ENCODE measurements around the gene SBNO2.
"Not testable (repeated sequence)": the region's sequence is repeated elsewhere in the genome, so short reads cannot be mapped to it uniquely, and the experiment has no call there.

SBNO2 gene

DNA sequence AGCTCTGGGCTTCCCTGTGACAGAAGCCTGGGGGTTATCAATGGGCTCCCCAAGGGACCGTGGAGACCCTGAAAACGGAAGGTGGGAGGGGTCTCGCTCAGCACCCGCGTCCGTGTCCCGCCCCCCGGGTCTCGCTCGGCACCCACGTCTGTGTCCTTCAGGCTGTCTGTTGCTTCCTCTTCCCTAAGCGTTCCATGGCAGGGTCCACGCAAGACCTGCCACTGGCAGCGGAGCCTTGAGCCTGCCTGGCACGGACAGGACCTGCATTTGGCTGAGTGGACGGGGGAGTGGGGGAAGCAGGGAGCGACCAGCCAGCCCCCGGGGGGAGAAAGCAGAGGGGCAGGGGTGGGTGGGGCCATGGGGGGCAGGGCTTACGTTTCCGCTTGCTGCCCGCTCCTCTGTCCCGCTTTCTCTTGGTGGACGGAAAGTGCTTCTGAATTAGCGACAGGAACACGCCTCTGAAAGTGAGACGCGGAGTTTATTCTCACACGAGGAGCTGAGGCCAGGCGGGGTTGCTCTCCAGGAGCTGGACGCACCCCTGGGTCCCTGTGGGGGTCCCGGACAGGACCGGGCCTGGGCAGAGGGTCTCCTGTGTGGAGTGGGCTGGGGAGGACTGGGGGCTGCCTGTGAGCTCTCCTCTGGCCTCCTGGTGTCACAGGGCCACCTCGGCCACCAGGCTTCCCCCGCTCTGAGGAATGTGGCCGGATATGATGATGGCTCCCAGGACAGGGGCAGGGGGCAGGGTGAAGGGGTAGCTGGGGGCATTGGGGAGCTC is 58.2 kb downstream of the SBNO2 start:
- DNase-seq: no peak

DNA sequence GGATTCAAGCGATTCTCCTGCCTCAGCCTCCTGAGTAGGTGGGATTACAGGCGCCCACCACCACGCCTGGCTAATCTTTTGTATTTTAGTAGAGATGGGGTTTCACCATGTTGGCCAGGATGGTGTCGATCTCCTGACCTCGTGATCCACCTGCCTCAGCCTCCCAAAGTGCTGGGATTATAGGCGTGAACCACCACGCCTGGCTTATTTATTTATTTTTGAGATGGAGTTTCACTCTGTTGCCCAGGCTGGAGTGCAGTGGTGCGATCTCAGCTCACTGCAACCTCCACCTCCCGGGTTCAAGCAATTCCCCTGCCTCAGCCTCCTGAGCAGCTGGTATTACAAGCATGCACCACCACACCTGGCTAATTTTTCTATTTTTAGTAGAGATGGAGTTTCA is 59.3 kb downstream of the SBNO2 start:
- DNase-seq: not testable (repeated sequence)

DNA sequence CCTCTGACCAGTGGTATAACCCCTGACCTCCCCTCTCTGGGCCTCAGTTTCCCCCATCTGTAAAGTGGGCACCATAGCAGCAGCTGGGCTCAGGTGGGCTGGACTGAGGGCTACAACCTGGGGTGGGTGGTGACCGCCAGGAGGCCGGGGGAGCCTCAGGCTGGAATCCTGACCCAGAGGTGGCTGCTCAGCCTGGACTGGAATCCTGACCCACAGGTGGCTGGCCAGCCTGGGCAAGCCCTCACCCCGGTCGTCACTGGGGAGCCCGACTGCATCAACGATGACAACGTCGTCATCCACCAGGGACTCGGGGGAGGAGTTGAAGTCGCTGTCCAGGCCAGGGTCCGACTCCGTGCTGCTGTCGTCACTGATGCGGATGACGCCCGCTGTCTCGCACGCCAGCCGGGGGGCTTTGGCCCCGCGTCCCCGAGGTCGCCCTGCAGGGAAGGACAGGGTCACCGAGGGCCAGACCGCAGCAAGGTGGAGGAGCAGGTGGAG is 60.0 kb downstream of the SBNO2 start:
- no peak for DNase-seq

DNA sequence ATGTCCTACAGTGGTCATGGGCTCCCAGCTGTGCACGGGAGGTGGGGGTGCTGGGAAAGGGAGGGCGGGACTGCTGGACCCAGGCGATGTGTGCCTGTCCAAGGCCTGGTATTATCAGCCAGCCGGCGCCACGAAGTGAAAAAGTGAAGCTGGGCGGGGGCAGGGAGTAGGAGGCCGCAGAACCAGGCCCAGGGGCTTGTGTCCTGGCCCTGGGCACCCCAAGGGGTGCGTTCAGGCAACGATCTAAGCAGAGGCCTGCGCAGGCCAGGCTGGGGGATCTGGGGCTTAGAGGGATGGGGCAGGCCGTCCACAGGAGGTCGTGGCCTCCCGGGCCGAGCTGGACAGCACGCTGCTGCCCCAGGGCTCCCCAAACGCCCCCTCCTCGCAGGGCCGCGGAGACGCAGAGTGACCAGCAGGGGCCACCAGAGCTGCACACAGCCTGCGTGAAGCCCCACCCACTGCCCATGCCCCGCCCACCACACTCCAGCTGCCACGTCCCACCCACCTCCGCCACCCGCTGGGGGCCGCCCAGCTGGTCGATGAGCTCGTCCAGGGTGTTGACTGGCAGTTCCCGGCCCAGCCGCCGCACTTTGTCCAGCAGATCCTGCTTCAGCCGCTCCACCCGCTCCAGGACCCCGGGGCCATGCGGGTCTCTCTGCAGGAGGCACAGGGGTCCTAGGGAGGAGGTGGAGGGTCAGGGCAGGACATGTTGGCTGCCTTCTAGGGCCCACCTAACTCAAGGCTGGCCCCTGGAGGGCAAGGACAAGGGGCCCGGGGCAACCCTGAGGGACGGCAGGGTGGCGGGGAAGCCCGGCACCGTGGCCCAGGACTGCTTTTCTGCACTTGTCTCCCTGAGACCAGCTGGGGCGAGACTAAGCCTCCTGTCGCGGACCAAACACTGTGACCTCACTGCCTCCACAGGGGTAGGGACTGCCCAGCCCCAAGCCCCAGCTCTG is 60.8 kb downstream of the SBNO2 start:
- DNase-seq: peak; percentile 85 to 91

DNA sequence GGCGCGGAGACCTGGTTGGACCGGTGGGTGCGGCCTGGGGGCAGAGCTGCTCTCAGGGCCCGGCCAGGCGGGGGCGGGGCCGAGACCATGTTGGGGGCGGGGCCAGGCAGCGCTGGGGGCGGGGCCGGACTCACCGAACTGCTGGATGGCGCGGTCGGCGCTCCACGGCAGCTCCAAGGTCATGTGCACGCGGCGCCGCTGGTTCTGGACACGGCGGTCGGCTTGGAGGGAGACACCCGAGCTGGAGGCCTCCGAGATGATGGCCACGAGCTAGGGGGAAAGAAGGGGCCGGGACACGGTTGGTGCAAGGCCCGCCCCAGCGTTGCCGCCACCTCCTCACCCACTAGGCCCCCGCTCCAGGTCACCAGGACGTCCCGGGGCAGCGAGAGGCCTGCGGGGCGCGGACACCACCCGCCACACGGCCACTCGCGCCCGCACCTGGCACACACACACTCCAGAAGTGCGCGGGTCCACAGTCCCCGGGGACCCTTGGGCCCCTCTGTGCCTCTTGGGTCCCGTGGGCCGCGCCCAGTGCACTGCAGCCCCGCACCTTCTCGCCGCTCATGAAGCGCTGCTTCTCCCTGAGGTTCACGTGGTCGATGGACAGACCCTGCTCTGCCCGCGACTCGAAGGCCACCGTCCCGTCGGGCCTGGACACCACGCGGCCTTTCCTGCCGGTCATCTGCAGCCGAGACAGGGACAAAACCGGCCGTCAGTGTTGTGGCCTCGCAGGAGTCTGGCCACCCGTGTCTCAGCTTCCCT is 61.6 kb downstream of the SBNO2 start:
- DNase-seq: no peak

DNA sequence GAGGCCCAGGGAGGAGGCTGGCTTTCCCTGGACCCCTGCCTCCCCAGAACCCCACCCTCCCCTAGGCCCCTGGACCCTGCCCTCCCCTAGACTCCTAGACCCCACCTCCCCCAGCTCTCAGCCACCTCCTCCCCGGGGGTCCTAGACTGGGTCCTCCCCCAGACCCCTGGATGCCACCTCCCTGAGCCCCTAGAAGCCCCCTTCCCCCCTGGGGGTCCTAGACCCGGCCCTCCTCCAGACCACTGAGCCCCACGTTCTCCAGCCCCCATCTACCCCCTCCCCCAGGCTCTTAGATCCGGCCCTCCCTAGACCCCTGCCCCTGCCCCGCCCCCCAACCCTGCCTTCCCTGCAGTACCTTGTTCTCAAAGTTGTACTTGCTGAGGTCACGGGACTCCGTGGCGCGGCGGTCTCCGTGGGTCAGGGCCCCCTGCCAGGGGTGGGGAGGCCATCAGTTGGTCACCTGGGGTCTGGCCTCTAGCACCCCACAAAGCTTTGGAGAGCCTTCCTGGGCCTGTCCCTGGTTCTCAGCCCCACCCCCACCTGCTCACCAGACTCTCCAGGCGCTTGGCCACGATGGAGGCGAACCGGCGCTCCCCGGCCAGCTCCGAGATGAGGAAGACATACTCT is 62.3 kb downstream of the SBNO2 start:
- DNase-seq: no peak

DNA sequence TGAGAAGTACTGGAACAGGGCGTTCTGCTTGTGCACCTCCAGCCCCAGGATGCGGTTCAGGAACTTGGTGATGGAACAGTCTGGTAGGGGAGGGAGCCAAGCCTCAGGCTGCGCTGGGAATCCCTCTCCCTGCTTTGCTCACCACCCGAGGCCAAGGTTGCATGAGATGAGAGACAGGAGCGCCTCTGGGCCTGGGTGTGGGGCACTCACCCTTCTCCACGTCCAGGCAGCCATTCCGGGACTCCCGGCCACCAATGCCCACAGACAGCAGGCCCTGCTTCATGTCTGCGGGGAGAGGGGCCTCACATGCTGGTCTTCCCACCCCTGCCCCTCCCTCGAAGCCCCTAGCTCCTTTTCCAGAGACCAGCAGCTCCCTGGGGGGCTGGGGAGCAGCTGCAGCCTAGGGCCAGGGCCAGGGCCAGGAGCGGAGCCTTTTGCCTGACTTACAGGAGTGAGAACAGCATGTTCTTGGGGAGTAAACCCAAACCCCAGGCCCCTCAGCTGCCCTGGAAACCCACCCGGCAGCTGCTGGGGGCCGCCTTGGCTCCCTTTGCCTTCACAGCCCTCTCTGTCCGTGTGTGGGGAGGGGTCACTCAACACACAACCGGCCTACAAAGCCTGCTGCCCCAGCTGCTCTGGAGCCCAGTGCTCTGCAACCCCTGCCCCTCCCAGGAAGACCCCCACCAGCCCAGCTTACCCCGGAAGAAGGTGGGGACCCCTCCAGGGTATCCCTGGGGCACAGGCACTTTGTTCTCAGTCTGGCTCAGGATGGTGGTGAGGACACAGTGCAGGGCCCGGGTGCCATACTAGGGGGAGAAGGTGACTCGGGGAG is 63.0 kb downstream of the SBNO2 start:
- DNase-seq: no peak

DNA sequence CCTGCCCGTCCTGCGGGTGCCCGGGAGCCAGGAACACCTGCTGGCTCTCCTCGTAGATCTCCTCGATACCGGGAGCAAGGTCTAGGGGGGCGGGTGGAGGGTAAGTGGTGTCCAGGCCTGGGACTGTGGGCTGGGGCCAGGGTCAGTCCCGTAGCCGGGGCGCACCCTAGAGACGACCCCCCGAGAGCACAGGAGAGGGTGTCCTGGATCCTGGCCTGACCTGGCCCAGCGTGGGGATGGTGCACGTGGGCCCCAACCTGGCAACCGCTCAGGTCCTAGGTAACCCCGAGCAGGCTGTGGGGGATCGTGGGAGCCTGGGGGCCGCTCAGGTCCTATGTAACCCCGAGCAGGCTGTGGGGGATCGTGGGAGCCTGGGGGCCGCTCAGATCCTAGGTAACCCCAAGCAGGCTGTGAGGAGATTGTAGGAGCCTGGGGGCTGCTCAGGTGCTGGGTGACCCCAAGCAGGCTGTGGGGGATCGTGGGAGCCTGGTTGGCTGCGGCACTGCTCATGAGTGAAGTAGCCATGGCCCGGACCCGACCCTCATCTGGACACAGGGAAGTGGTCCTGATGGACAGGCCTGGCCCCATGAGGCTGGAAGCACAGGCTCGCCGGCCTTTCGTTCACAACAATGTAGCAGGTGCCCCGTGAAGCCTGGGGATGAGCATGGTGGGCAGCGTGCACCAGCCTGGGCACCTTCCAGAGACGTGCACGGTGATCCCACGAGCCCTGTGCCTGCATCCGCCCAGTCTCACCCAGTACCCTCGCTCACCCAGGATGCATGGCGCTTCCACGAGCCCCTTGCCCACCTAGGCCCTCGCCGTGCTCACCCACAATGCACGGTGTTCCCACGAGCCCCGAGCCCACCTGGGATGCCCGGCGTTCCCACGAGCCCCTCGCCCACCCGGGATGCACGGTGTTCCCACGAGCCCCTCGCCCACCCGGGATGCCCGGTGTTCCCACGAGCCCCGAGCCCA is 64.1 kb downstream of the SBNO2 start:
- no peak for DNase-seq

DNA sequence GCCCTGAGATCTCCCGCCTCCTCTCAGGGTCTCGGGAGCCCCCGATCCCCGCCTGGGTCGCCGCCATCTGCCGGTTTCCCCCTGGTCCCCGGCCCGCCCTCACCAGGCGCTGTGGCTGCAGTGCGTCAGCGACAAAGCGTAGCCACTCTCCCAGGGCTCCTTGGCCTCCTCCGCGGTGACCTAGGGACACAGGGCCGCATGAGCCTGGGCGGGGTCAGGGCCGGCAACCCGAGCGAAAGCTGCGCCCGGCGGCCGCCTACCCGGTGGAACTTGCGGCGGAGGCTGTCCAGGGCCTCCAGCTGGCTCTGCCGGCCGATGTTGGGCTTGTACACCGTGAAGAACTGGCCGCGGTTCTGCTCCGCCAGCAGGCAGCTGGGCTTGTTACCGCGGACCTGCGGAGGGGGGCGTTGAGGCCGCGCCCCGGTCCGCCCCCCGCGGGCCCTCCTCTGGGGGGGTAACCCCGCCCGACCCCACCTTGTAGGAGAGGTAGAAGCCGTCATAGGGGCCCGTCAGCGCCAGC is 65.0 kb downstream of the SBNO2 start:
- no peak for DNase-seq

DNA sequence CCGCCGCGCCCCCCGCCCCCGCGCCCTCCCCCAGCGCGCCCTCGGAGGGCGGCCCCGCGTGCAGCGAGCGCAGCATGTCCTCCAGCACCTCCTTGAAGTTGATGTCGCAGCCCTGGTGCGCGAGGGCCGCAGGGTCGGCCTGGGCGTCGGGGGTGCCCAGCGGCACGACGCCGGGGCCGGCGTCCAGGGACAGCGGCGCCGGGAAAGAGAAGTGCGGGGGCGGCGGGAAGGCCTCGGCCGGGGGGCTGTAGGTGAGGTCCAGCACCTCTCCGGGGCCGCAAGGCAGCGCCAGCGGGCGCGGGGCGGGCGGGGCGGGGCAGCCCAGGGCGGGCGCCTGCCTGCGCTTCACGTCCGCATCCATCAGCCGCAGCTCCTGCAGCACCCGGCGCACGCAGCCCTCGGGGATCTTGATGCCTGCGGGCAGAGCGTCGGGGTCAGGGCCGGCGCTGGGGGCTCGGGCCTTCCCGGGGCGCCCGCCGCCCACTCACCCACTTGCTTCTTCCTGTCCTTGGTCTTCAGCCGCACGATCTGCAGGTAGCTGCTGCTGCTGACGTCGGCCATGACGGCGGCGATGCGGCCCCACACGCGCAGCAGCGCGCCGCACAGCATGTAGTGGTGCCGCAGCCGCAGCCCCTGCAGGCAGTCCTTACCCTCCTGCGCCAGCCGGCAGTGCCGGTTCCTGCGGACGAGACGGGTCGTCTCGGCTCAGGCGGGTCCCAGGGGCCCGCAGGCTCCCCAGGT is 65.6 kb downstream of the SBNO2 start:
- no peak for DNase-seq

DNA sequence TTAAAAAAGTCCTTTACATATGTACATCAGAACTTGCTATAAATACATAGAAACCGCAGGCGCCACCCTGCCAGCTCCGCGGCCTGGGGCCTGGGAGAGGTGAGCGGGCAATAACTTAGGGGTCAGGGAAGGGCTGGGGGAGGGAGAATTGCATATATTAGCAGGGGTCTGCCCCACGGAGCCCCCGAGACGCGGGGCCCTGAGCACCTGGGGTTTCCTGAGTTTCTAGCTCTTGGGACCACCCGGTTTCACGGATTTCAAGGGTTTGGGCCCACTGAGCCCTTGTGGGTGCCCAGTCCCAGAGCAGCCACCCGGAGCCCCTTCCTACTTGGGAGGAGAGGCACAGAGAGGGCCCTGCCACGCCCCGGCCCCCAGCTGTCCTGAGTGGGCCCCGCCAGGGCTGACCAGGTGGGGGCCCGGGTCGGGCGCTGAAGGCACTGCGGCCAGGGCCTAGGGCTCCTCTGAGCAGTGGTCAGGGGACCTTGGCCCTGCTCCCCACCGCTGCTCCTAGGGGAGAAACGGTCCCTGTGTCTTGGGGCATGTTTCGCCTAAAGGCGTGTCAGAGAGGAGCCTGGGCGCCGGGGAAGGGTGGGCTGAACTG is 66.3 kb downstream of the SBNO2 start:
- no peak for DNase-seq

DNA sequence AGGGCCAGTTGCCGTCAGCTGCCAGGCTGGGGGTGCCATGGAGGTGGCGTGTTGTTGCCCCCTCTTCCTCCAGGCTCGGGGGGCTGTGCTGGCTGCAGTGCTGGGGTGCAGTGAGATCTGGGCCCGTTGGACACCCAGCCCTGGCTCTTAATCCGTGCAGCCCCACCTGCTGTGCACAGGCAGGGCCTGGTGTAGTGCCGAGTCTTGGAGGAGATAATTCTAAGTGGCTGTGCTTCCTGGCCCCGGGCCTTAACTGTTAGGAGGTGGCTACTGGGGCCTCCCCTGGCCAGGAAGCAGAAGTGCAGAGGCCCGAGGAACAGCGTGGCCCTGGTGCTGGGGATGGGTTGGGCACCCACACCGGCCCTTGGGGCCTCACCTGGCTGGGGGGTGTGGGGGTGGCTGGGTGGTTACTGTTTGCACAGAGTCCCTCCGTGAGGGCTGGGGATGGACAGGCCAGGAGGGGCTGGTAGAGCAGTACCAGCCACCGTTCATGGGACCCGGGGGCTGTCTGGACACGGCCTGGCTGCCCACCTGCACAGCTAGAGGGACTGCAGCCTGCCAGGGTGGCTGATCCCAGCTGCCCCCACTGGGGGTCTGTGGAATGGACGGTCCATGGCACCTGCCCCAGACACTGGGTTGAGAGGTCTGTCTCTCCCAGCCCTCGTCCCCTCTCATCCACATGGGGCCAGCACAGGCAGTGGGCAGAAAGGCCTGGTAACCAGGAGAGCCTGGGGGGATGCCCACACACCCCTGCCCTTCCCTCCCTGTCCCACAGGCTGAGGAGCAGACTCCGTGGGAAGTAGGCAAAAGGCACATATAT is 67.0 kb downstream of the SBNO2 start:
- DNase-seq: no peak

DNA sequence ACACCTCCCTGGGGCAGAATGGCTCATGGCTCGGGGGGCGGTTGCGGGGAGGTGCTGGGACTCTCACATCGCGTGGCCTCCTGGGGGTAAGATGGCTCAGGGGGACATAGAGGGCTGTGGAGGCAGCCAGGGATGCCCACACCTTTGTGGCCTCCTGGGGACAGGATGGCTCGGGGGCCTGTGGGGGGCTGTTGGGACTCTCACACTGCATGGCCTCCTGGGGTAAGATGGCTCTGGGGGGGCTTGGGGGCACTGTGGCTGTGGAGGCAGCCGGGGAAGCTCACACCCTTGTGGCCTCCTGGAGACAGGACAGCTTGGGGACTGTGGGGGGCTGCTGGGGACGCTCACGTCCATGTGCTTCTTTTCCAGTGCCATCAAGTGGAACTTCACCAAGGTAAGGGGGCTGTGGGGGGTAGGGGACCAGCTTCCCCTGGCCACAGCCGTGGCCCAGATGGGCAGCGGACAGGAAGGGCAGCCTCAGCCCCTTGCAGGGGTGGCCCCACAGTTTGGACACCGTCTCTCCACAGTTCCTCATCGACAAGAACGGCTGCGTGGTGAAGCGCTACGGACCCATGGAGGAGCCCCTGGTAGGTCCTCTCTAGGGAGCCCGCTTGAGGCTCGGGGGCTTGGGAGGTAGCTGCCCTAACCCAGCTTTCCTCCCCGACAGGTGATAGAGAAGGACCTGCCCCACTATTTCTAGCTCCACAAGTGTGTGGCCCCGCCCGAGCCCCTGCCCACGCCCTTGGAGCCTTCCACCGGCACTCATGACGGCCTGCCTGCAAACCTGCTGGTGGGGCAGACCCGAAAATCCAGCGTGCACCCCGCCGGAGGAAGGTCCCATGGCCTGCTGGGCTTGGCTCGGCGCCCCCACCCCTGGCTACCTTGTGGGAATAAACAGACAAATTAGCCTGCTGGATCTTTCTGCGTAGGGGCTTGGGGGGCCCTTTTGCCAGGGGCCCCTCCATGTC is 67.9 kb downstream of the SBNO2 start:
- DNase-seq: no peak

DNA sequence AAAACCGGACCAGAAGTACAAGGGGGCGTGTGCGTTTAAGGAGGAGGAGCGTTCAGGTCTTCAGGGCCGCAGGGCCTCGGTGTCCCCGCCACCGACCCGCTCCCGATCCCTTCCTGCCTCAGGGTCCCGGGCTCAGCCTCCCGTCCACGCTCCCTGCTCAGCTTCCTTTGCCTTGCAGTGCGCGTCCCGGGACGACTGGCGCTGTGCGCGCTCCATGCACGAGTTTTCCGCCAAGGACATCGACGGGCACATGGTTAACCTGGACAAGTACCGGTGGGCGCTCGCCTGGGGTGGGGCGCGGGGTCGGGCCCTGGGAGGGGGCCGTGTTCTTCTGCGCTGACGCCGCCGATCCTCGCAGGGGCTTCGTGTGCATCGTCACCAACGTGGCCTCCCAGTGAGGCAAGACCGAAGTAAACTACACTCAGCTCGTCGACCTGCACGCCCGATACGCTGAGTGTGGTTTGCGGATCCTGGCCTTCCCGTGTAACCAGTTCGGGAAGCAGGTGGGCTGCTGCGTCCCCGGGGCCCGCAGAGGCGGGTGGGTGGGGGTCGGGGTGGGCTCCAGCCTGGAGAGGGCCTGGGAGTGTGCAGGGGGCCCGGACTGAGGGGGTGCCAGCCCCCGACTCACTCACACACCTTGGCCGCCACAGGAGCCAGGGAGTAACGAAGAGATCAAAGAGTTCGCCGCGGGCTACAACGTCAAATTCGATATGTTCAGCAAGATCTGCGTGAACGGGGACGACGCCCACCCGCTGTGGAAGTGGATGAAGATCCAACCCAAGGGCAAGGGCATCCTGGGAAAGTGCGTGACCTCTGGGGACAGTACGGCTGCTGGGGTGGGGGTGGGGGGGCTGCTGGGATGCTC is 68.8 kb downstream of the SBNO2 start:
- no peak for DNase-seq

DNA sequence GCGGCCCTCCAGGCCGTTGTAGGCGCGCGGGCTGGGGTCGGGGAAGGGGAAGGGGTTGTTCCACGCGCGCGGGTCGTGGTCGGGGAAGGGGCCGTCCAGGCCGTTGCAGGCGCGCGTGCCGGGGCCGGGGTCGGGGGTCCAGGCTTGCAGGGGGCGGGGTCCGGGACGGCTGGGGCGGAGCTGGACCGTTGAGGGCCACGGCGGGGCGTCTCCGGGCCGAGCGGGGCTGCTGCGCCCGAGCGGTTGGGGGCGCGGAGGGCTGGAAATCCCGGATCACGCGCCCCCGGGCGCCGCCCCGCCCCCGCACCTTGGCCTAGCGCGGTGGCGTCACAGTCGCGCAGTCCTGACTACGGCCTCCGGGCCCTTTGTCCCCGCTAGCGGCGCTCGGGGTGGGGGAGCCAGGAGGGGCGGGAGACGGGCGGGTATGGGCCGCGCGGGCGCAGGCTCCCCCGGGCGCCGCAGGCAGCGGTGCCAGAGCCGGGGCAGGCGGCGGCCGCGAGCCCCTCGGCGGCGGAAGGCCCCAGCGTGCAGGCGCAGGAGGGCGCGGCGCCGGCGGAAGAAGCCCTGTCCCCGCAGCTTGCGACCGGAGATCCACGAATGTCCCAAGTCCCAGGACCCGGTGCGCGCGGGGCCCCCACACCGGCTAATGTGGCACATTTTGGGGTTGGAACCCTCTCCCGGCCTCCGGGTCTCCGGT is 69.6 kb downstream of the SBNO2 start:
- DNase-seq: peak; percentile 78 to 80

Measured in stimulated activated CD4-positive, alpha-beta T cell treated with anti-CD3 and anti-CD28 coated beads, Interleukin-2, amount 100 ng/mL, for 24 hours (primary cell).